ENCODE results near the gene IMMP2L. TPM values are rescaled to one million over a fixed set of nuclear protein-coding genes. Genes with fewer than 3 reads are reported as not detected.

The IMMP2L gene
- total RNA-seq, 1 donor from 2014 or later, result 31.9 TPM

DNA sequence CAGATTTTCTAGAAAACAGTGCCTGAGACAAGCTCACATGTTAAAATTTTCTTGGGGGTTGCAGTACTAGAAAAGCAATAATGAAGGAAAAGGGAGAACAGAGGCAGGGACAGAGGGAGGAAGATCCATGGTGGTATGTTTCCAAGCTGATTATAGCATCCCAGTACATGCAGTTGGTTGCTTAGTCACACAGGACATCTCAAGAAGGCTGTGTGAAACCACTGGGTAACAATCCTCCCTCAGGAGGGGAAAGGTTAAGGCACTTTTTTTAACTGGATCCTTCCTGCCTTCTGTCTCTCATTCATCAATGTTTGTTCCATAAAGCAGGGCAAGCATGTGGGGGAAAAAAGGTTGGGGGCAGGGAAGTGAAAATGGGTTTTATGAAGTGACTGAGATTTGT, 6.1 kb upstream of the IMMP2L start:
- peaks cover 11% of the 10 kb centered on the region for H3K4me1 Mint-ChIP-seq
- H3K9me3 Mint-ChIP-seq, result peaks cover 12% of the 10 kb centered on the region
- H3K27ac Mint-ChIP-seq, result no peak overlapping the region
- ChIA-PET POLR2A (no interaction called here), CTCF (no interaction called here)
- TF ChIP-seq CTCF (IDR thresholded peaks at IDR 0.05), result no peak
- intact Hi-C loops (cut with micrococcal nuclease), result no loop called here
- no peak for ATAC-seq (ENCODE audit: low read depth)
- H3K27me3 Mint-ChIP-seq, result peaks cover 8% of the 10 kb centered on the region
- no peaks in the 10 kb centered on the region for H3K36me3 Mint-ChIP-seq (ENCODE audit: low read depth)
- no peak for DNase-seq
- no peak overlapping the region for H3K4me3 Mint-ChIP-seq

GRCh38 chr7:111564078-111564477, 1.8 kb upstream of the IMMP2L start:
- no peak for ATAC-seq (ENCODE audit: low read depth)
- ChIA-PET POLR2A (no interaction called here), CTCF (no interaction called here)
- peak overlapping the region; percentile 58 for H3K4me3 Mint-ChIP-seq
- TF ChIP-seq CTCF (IDR thresholded peaks at IDR 0.05), result no peak
- H3K4me1 Mint-ChIP-seq, result peaks cover 36% of the 10 kb centered on the region
- H3K36me3 Mint-ChIP-seq (ENCODE audit: low read depth), result peaks cover 3% of the 10 kb centered on the region
- H3K9me3 Mint-ChIP-seq, result no peaks in the 10 kb centered on the region
- intact Hi-C loops (cut with micrococcal nuclease), result loop anchor here (5.0 kb wide), 4 partner anchors 237 to 1228 kb away; partner anchors contain the start of gene TMEM168
- no peak for DNase-seq
- H3K27me3 Mint-ChIP-seq, result peaks cover 6% of the 10 kb centered on the region
- H3K27ac Mint-ChIP-seq, result no peak overlapping the region

DNA sequence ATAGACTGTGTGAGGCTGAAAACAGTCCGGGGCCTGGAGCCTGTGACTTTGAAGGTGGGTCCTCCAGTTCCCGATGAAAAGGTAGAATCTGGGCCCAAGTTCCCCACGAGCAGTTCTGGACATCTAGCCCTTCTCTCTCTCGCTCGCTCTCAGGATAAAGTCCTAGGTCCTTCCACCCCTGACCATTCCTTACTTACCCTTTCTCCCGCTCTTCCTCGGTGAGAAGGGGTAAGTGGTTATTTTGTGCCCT, 713 bp downstream of the IMMP2L start:
- no peak for TF ChIP-seq CTCF (IDR thresholded peaks at IDR 0.05)
- peaks cover 3% of the 10 kb centered on the region for H3K27me3 Mint-ChIP-seq
- intact Hi-C loops (cut with micrococcal nuclease), result loop anchor here (1.0 to 5.0 kb wide), 5 partner anchors 234 to 1379 kb away; partner anchors contain the start of gene TMEM168

DNA sequence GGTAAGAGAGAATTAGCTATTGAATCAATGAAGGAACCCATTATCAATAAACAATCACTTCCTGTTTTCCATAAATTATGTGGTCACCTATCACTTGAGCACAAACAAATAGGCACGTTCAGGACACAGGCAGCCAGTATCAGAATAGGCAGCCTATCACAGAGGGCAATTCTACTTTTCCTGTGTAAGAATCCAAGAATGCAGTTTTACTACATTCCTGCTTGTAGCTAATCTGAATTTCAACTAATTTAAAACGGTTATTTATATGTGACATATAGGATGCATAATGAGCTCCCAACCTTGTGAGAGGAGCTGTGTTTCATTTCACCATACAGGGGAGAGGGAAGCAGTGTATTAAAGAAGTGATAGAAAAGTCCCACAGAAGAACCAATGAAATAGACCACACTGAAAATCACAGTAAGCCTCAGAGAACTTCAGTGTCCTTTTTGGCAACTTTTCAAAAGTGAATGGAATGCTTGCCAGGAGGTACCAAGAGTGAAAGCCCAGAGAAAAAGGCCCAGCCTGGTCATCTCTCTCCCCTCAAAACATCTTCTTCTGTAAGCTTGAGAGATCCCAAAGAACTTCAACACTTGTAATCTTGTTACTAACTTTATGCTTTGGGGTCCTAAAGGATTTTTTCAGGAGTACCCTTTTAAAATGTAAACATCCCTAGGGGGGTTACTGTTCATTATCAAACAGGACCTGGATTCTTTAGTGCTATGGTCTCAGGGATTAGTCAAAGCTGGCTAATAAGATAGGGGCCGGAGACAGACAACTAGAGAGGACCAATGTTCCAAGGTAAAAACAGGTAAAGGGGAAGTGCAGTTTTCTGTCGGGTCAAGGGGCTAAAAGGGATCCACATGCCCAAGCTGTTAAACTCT, 1.3 kb downstream of the IMMP2L start:
- H3K27me3 Mint-ChIP-seq, result peaks cover 3% of the 10 kb centered on the region
- DNase-seq, result no peak
- intact Hi-C loops (cut with micrococcal nuclease), result loop anchor here (1.0 to 5.0 kb wide), 5 partner anchors 234 to 1379 kb away; partner anchors contain the start of gene TMEM168
- no peaks in the 10 kb centered on the region for H3K9me3 Mint-ChIP-seq
- peaks cover 39% of the 10 kb centered on the region for H3K4me1 Mint-ChIP-seq
- ChIA-PET CTCF (interaction anchor here (0.9 to 1.0 kb wide), 2 partner anchors 11 to 462 kb away, joined by 3 read pairs; no protein-coding TSS in a partner anchor), POLR2A (interaction anchor here (0.9 to 3.0 kb wide), 5 partner anchors 32 to 890 kb away, joined by 3 to 22 read pairs (median 7); partner anchors contain the start of gene IFRD1)
- TF ChIP-seq CTCF (IDR thresholded peaks at IDR 0.05), result no peak
- peak overlapping the region; percentile 88 for H3K27ac Mint-ChIP-seq
- ATAC-seq (ENCODE audit: low read depth), result no peak
- peaks cover 20% of the 10 kb centered on the region for H3K36me3 Mint-ChIP-seq (ENCODE audit: low read depth)
- H3K4me3 Mint-ChIP-seq, result peak overlapping the region; percentile 87

More for the DNA sequence above, 713 bp downstream of the IMMP2L start:
- Mint-ChIP-seq H3K27ac (peak overlapping the region; percentile 88), H3K36me3 (ENCODE audit: low read depth) (peaks cover 14% of the 10 kb centered on the region), H3K4me1 (peaks cover 35% of the 10 kb centered on the region), H3K4me3 (peak overlapping the region; percentile 87), H3K9me3 (no peaks in the 10 kb centered on the region)
- POLR2A ChIA-PET, result interaction anchor here (0.9 to 3.0 kb wide), 5 partner anchors 33 to 889 kb away, joined by 3 to 22 read pairs (median 7); partner anchors contain the start of gene IFRD1
- CTCF ChIA-PET, result interaction anchor here (0.9 kb wide), 1 partner anchor 463 kb away, joined by 3 read pairs; no protein-coding TSS in a partner anchor
- ATAC-seq (ENCODE audit: low read depth), result no peak
- no peak for DNase-seq

DNA sequence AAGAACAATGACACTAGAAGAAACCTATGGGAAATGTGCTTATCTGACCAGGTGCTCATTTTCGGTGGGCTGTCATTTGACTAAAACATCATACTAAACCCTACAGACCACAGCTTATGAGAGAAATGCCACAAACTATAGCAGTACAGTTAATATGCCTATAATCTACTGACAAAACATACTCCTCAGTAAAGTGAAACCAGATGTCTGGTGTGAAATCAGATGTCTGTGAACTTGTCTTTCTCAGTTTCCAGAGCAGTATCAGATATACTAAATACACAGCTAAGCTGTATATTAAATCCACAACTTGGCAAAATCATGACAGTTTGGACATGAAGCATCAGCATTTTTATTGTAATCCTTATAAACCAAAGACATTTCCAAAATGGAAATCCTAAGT, 3.3 kb downstream of the IMMP2L start:
- no peaks in the 10 kb centered on the region for H3K27me3 Mint-ChIP-seq
- ChIA-PET CTCF (no interaction called here), POLR2A (no interaction called here)
- H3K27ac Mint-ChIP-seq, result no peak overlapping the region
- no peak overlapping the region for H3K4me3 Mint-ChIP-seq
- ATAC-seq (ENCODE audit: low read depth) (no peak), DNase-seq (no peak)
- H3K36me3 Mint-ChIP-seq (ENCODE audit: low read depth), result peaks cover 36% of the 10 kb centered on the region
- peaks cover 40% of the 10 kb centered on the region for H3K4me1 Mint-ChIP-seq
- TF ChIP-seq CTCF (IDR thresholded peaks at IDR 0.05), result no peak
- no peaks in the 10 kb centered on the region for H3K9me3 Mint-ChIP-seq
- intact Hi-C loops (cut with micrococcal nuclease), result no loop called here
